Ishikawa (cell line): Measurements from ENCODE around the gene TMSB15B.

ENCODE experiments used
- CEBPB ChIP-seq: IDR thresholded peaks from 2 replicates; pipeline ENCODE4 v1.6.1; 2012
- CREB1 ChIP-seq: IDR thresholded peaks from 2 replicates; pipeline ENCODE4 v1.6.1; 2012; ENCODE audit warnings: low read depth
- EGR1 ChIP-seq: IDR thresholded peaks from 2 replicates; pipeline ENCODE4 v1.6.1; 2012
- EP300 ChIP-seq: IDR thresholded peaks from 2 replicates; pipeline ENCODE4 v1.6.1; 2012; ENCODE audit warnings: borderline replicate concordance
- NFIC ChIP-seq: IDR thresholded peaks from 2 replicates; pipeline ENCODE4 v1.6.1; 2012
- RAD21 ChIP-seq: IDR thresholded peaks from 2 replicates; pipeline ENCODE4 v1.6.1; 2012; ENCODE audit warnings: low read depth
- TAF1 ChIP-seq: IDR thresholded peaks from 2 replicates; pipeline ENCODE4 v1.6.1; 2012; ENCODE audit warnings: low read depth, mild to moderate bottlenecking
- TEAD4 ChIP-seq: IDR thresholded peaks from 2 replicates; pipeline ENCODE4 v1.6.1; 2012
- YY1 ChIP-seq: IDR thresholded peaks from 2 replicates; pipeline ENCODE4 v1.6.1; 2012; ENCODE audit warnings: low read depth
- ZBTB7A ChIP-seq: IDR thresholded peaks from 2 replicates; pipeline ENCODE4 v1.6.1; 2012; ENCODE audit warnings: low read depth
- TF ChIP-seq, protein P1 (sequence below): IDR thresholded peaks from 2 replicates; pipeline ENCODE4 v1.6.1; 2012
- TF ChIP-seq, protein P2 (sequence below): IDR thresholded peaks from 2 replicates; pipeline ENCODE4 v1.6.1; 2012; ENCODE audit warnings: low read depth, mild to moderate bottlenecking
- TF ChIP-seq, protein P3 (sequence below): IDR thresholded peaks from 2 replicates; pipeline ENCODE4 v1.6.1; 2012

DNA sequence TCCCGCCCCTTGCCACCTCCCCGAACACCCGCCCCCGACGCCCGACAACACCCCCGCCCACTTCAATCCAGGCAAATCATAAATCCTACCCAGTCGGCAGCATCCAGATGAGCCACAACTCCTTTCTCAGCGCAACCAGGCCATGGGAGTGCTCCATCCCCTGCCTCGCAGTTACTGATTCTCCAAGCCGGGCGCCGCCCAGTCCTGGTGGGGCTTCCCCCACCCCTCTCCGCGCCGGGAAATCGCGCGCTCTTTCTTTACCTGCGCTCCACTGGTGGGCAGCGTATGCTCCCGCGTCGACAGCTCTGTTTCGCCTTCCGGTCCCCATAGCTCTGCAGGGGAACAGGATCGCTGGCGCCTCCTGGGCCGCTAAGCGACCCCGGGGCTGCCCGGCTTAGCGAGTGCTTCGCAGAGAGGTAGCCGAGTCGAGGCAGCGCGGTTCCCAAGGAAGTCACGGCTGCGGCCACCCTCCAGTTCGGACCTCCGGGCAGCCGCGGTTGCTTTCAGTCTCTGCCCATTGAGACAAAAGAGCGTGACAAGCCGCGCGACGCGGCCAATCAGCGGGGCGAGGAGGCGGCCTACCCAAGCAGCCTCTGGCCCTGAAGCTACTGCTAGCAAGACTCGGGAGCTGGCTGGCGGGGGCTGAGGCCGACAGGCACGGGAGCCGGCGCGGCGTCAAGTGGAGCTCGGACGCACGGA lies 43.7 kb upstream of the TMSB15B start:
- TF ChIP-seq CREB1 (no peak), EP300 (no peak), CEBPB (no peak), NFIC (no peak), EGR1 (no peak), TEAD4 (no peak), ZBTB7A (no peak), TAF1 (no peak), RAD21 (no peak), YY1 (no peak)
- TF ChIP-seq, protein P1, sequence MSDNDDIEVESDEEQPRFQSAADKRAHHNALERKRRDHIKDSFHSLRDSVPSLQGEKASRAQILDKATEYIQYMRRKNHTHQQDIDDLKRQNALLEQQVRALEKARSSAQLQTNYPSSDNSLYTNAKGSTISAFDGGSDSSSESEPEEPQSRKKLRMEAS = 0 out of 2 replicates have a peak, but pooled peaks have one; percentile 37
- TF ChIP-seq, protein P2, sequence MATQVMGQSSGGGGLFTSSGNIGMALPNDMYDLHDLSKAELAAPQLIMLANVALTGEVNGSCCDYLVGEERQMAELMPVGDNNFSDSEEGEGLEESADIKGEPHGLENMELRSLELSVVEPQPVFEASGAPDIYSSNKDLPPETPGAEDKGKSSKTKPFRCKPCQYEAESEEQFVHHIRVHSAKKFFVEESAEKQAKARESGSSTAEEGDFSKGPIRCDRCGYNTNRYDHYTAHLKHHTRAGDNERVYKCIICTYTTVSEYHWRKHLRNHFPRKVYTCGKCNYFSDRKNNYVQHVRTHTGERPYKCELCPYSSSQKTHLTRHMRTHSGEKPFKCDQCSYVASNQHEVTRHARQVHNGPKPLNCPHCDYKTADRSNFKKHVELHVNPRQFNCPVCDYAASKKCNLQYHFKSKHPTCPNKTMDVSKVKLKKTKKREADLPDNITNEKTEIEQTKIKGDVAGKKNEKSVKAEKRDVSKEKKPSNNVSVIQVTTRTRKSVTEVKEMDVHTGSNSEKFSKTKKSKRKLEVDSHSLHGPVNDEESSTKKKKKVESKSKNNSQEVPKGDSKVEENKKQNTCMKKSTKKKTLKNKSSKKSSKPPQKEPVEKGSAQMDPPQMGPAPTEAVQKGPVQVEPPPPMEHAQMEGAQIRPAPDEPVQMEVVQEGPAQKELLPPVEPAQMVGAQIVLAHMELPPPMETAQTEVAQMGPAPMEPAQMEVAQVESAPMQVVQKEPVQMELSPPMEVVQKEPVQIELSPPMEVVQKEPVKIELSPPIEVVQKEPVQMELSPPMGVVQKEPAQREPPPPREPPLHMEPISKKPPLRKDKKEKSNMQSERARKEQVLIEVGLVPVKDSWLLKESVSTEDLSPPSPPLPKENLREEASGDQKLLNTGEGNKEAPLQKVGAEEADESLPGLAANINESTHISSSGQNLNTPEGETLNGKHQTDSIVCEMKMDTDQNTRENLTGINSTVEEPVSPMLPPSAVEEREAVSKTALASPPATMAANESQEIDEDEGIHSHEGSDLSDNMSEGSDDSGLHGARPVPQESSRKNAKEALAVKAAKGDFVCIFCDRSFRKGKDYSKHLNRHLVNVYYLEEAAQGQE = no peak
- TF ChIP-seq, protein P3, sequence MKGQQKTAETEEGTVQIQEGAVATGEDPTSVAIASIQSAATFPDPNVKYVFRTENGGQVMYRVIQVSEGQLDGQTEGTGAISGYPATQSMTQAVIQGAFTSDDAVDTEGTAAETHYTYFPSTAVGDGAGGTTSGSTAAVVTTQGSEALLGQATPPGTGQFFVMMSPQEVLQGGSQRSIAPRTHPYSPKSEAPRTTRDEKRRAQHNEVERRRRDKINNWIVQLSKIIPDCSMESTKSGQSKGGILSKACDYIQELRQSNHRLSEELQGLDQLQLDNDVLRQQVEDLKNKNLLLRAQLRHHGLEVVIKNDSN = no peak
